Dendritic cell treated with granulocyte-macrophage colony-stimulating factor and Interleukin-4, amounts not matched to agents 40 ng/mL and 50 ng/mL, for 4 days (primary cell): ENCODE data around the gene IGFL4.

Source experiments
- H3K27ac Mint-ChIP-seq: one replicate; pipeline ENCODE4 v1.8.0; 2022; ENCODE audit warnings: mild to moderate bottlenecking, mixed read lengths
- H3K27me3 Mint-ChIP-seq: one replicate; pipeline ENCODE4 v1.8.0; 2022; ENCODE audit warnings: mild to moderate bottlenecking, mixed read lengths
- H3K36me3 Mint-ChIP-seq: one replicate; pipeline ENCODE4 v1.8.0; 2022; ENCODE audit warnings: low read depth, mixed read lengths
- H3K4me1 Mint-ChIP-seq: one replicate; pipeline ENCODE4 v1.8.0; 2022; ENCODE audit warnings: low read depth, mixed read lengths
- H3K4me3 Mint-ChIP-seq: one replicate; pipeline ENCODE4 v1.8.0; 2022; ENCODE audit warnings: mild to moderate bottlenecking, moderate library complexity, mixed read lengths
- H3K9me3 Mint-ChIP-seq: one replicate; pipeline ENCODE4 v1.8.0; 2022; ENCODE audit warnings: mixed read lengths
- intact Hi-C: fragments of 100-400 bp; cut with micrococcal nuclease; formaldehyde crosslinking; loops from one replicate; pipeline ENCODE4 v1.15.0; 2022

Gene IGFL4

GRCh38 chr19:46002678-46003275 lies 38.0 kb downstream of the IGFL4 start:
- Mint-ChIP-seq H3K27me3 (peaks cover 24% of the 10 kb centered on the region), H3K4me3 (no peak overlapping the region), H3K36me3 (peaks cover 35% of the 10 kb centered on the region), H3K27ac (no peak overlapping the region), H3K4me1 (peaks cover 20% of the 10 kb centered on the region), H3K9me3 (no peaks in the 10 kb centered on the region)
- intact Hi-C loops, result no loop called here

- peaks cover 29% of the 10 kb centered on the region for H3K36me3 Mint-ChIP-seq
- peak overlapping the region; percentile 0 for H3K4me3 Mint-ChIP-seq
- peaks cover 24% of the 10 kb centered on the region for H3K27me3 Mint-ChIP-seq
- H3K4me1 Mint-ChIP-seq, result peaks cover 20% of the 10 kb centered on the region
- peak overlapping the region; percentile 4 for H3K27ac Mint-ChIP-seq
- intact Hi-C loops, result no loop called here
- H3K9me3 Mint-ChIP-seq, result no peaks in the 10 kb centered on the region
Measured at GRCh38 chr19:46000491-46001246, 40.1 kb downstream of the IGFL4 start.

GRCh38 chr19:45999653-46000121 lies 41.1 kb downstream of the IGFL4 start:
- peak overlapping the region; percentile 15 for H3K27ac Mint-ChIP-seq
- H3K4me1 Mint-ChIP-seq, result peaks cover 20% of the 10 kb centered on the region
- H3K27me3 Mint-ChIP-seq, result peaks cover 24% of the 10 kb centered on the region
- intact Hi-C loops, result loop anchor here (5.0 to 10.0 kb wide), 2 partner anchors 95 to 267 kb away; partner anchors contain the start of genes FBXO46, MEIOSIN and MYPOP
- no peaks in the 10 kb centered on the region for H3K9me3 Mint-ChIP-seq
- H3K36me3 Mint-ChIP-seq, result peaks cover 29% of the 10 kb centered on the region
- H3K4me3 Mint-ChIP-seq, result no peak overlapping the region

- H3K4me3 Mint-ChIP-seq, result no peak overlapping the region
- intact Hi-C loops, result loop anchor here (5.0 to 10.0 kb wide), 2 partner anchors 94 to 267 kb away; partner anchors contain the start of genes FBXO46, MEIOSIN and MYPOP
Measured at GRCh38 chr19:45998834-45999233, 42.0 kb downstream of the IGFL4 start.

GRCh38 chr19:45996933-45997332 lies 43.9 kb downstream of the IGFL4 start:
- H3K4me3 Mint-ChIP-seq, result no peak overlapping the region
- intact Hi-C loops, result loop anchor here (5.0 to 10.0 kb wide), 2 partner anchors 92 to 265 kb away; partner anchors contain the start of genes FBXO46, MEIOSIN and MYPOP
- no peaks in the 10 kb centered on the region for H3K9me3 Mint-ChIP-seq
- H3K27ac Mint-ChIP-seq, result peak overlapping the region; percentile 27
- peaks cover 11% of the 10 kb centered on the region for H3K36me3 Mint-ChIP-seq
- peaks cover 20% of the 10 kb centered on the region for H3K4me1 Mint-ChIP-seq
- H3K27me3 Mint-ChIP-seq, result peaks cover 24% of the 10 kb centered on the region

More at GRCh38 chr19:45998834-45999233, 42.0 kb downstream of the IGFL4 start:
- peaks cover 24% of the 10 kb centered on the region for H3K27me3 Mint-ChIP-seq
- no peaks in the 10 kb centered on the region for H3K9me3 Mint-ChIP-seq
- H3K27ac Mint-ChIP-seq, result no peak overlapping the region
- peaks cover 20% of the 10 kb centered on the region for H3K4me1 Mint-ChIP-seq
- H3K36me3 Mint-ChIP-seq, result peaks cover 24% of the 10 kb centered on the region

- intact Hi-C loops, result loop anchor here (1.0 to 10.0 kb wide), 3 partner anchors 91 to 264 kb away; partner anchors contain the start of genes FBXO46, MEIOSIN, MYPOP and SYMPK
- peaks cover 11% of the 10 kb centered on the region for H3K36me3 Mint-ChIP-seq
Measured at GRCh38 chr19:45995715-45996385, 45.0 kb downstream of the IGFL4 start.

GRCh38 chr19:45994998-45995714 lies 45.6 kb downstream of the IGFL4 start, which contains the start of gene CCDC61:
Gene CCDC61, plus strand, starts transcription at chr19:45995467. Its CDS starts 7,552 bp downstream, at chr19:46003019.
- intact Hi-C loops, result loop anchor here (1.0 to 10.0 kb wide), 3 partner anchors 90 to 263 kb away; partner anchors contain the start of genes FBXO46, MEIOSIN, MYPOP and SYMPK
- H3K9me3 Mint-ChIP-seq, result no peaks in the 10 kb centered on the region
- peaks cover 11% of the 10 kb centered on the region for H3K36me3 Mint-ChIP-seq
- peaks cover 17% of the 10 kb centered on the region for H3K27me3 Mint-ChIP-seq
- peaks cover 12% of the 10 kb centered on the region for H3K4me1 Mint-ChIP-seq
- H3K27ac Mint-ChIP-seq, result no peak within 1 kb of the TSS
- H3K4me3 Mint-ChIP-seq, result no peak within 1 kb of the TSS

More at GRCh38 chr19:45995715-45996385, 45.0 kb downstream of the IGFL4 start:
- H3K4me1 Mint-ChIP-seq, result peaks cover 19% of the 10 kb centered on the region
- H3K9me3 Mint-ChIP-seq, result no peaks in the 10 kb centered on the region
- H3K27me3 Mint-ChIP-seq, result peaks cover 20% of the 10 kb centered on the region
- no peak overlapping the region for H3K4me3 Mint-ChIP-seq
- no peak overlapping the region for H3K27ac Mint-ChIP-seq

GRCh38 chr19:45994456-45994997 lies 46.3 kb downstream of the IGFL4 start:
- Mint-ChIP-seq H3K27me3 (peaks cover 17% of the 10 kb centered on the region), H3K36me3 (peaks cover 11% of the 10 kb centered on the region), H3K27ac (no peak overlapping the region), H3K4me1 (peaks cover 6% of the 10 kb centered on the region), H3K4me3 (no peak overlapping the region), H3K9me3 (no peaks in the 10 kb centered on the region)
- intact Hi-C loops, result loop anchor here (10.0 kb wide), 1 partner anchor 90 kb away; the partner anchor contains the start of gene MYPOP

- Mint-ChIP-seq H3K4me1 (no peaks in the 10 kb centered on the region), H3K9me3 (no peaks in the 10 kb centered on the region), H3K36me3 (no peaks in the 10 kb centered on the region), H3K27ac (no peak overlapping the region), H3K27me3 (peaks cover 29% of the 10 kb centered on the region), H3K4me3 (no peak overlapping the region)
- intact Hi-C loops, result loop anchor here (10.0 kb wide), 1 partner anchor 85 kb away; the partner anchor contains the start of gene MYPOP
Measured at GRCh38 chr19:45990113-45990728, 50.6 kb downstream of the IGFL4 start.
